ENCODE measurements around the gene SKP1.

The SKP1 gene

DNA sequence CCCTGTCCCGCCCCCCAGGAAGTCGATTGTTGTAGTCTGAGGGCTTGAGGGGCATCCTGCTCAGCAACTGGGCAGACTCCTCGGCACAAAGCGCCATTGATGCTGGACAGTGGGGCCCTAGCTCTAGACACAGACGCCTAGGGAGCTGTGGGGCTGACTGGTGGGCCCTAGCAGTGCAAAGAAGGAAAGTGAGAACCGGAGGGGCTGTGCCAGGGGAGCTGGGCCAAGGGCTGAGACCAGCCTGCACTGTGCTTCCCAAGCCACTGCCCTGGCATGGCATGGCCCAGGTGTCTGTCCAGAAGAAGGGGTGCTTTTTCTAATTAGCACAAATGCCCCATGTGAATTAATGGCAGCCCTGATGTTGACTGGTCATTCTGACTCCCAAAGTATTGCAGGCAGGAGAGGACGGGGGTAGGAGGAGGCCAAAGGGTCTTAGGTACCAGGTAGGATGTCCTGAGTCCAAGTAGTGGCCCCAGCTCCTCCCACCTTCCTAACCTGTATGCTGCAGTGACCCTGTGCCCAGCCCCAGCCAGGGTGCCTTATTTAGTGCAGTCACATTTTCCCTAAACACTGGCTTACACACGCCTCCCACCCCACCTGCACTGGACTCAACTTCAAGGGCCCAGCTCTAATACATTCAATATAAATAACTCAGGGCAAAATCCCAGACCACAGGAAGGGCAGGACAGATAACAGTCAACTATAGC lies 46.4 kb downstream of the SKP1 start:
- DNase-seq (ENCODE audit: low read depth), result no peak

DNA sequence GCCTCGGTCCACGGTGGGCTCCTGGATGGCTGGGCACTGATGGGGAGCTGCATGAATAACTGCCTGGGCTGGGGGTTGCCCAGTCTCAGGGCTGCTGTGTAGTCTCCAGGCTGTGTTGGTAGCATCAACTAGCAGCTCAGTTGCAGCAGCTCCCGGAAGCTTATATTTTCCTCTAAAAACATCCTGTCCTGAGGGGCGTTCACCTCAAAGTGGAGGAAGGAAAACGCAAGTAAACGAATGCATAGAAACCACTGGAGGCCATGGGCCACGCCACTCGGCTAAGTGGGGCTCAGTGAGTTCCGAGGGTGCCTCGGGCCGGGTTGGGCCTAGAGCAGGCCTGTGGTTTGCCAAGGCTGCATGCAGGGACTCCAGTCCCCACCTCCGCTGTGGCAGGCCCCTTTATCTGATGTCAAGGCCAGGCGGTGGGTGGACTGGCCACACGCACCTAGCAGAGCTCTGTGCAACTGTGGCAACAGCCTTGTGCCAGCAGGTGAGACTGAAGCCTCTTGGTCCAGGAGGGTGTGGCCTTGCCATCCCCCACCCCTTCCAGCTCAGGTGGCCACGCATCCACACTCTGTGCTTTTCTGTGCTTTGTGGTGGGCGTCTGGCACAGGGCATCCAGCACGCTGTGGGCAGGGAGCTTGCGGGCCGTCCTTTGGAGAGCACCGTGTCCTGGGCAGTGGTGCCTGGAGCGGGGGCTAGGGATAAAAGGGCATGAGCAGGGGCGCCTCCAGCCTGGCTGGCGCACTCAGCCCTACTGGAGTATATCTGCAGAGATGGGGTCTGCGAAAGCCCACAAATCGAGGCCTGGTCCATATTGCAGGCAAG lies 47.1 kb downstream of the SKP1 start:
- no peak for DNase-seq (ENCODE audit: low read depth)

DNA sequence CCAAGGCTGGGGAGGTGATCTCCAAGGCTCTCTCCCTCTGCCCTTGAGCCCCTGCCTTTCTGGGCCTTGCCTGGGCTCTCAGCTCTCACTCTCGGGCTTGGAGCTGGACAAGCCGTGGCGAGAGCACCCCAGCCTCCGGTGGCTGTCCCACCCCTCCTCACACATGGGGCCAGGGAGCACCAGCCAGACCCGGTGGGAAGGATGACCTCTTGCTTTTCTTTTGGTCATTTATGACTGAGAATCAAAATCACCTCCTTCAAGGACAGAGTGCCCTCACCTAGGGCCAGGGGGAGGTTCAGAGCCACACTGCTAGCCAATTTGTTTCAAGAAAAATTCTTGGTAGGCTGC lies 48.1 kb downstream of the SKP1 start:
- DNase-seq (ENCODE audit: low read depth), result no peak

DNA sequence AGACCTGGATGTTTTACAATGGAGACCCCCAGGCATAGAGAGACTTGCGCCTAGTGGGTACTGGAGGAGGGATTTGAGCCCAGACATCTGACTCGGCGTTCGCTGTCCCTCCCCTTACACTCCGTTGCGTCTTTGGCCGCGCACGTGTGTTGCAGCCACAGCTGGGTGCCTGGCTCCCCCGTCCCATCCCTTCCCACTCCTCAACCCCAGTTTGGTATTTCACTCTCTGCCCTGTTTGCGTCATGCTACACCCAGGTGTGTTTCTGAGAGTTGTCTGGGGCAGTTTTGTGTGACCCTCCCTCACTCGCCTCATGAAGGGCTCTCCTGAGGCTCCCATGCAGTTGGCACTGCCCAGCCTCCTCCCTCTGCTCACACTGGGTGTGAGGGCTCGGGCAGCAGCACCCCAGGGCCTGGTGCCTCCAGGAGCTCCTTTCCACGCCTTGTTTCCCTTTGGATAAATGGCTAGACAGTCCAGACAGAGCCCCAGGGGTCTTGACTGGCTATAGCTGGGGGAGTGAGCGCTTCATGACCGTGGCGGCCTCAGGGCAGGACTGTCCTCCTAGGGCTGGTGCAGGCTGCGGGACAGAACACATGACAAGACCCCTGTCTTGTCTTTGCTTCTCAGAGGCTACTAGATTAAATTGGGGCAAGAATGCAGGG lies 48.6 kb downstream of the SKP1 start:
- no peak for DNase-seq (ENCODE audit: low read depth)

DNA sequence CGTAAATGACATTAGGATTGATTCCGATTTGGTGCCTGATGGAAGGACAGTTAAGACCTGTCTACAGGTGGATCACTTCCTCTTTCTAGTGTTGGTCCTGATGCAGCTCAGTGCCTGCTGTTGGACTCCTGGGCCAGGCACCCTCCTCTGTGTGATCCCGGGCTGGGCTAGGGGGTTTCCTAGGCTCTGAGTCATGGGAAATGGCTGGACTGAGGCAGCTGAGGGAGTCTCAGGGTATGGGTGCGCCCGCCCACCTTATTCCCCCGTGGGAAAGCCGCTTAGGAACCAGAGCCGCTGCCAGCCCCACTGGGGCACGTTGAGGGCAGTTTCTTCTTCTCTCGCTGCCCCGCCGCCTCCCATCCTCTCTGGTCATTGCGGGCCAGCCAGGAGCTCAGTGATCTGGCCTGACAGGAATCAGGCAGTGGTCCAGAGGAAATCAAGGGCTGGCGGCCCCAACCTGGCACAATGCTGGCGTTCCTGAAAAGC lies 49.3 kb downstream of the SKP1 start:
- DNase-seq (ENCODE audit: low read depth), result no peak

DNA sequence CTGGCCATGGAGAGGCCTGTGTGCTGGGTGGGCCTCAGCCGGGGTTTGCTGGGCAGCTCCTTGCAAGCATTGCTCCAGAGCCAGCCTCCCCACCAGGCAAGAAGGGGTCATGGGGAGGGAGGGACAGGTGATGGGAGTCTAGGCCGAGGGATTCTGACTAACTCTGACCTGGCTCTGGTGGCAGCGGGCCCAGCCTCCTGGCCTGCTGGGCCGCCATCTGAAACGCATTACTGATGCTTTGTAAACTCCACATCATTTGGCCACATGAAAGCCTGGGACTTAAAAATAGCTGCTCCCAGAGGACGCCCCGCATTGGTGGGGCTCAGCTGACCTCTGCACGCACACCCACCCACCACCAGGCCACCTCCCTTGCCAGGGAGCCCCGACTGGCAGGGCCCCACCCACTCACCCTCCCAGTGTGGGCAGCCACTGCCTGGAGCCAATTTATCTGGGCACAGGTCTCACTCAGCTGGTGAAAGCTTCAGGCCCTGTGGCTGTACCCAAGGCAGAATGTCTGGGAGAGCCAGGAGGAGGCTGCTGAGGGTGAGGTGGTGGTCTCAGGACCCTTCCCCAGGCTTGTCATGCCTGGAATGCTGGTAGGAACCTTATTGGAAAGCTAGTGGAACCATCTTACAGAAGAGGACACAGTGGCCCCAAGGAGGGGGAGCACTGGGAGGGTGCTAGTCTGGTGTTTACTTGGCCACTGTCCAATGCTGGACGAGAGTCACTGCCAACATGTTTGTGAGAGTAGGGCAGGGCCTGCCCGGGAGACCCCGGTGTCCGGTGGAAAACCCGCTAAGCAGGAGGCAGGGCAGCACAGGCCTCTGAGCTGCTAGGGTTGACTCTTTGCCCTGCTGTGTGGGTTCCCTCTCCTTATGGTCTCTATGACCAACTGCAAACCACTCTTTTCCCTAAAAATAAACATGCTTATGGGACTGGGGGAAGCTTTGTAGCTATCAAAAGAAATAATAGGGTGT lies 51.4 kb downstream of the SKP1 start:
- DNase-seq (ENCODE audit: low read depth), result peak; percentile 96

DNA sequence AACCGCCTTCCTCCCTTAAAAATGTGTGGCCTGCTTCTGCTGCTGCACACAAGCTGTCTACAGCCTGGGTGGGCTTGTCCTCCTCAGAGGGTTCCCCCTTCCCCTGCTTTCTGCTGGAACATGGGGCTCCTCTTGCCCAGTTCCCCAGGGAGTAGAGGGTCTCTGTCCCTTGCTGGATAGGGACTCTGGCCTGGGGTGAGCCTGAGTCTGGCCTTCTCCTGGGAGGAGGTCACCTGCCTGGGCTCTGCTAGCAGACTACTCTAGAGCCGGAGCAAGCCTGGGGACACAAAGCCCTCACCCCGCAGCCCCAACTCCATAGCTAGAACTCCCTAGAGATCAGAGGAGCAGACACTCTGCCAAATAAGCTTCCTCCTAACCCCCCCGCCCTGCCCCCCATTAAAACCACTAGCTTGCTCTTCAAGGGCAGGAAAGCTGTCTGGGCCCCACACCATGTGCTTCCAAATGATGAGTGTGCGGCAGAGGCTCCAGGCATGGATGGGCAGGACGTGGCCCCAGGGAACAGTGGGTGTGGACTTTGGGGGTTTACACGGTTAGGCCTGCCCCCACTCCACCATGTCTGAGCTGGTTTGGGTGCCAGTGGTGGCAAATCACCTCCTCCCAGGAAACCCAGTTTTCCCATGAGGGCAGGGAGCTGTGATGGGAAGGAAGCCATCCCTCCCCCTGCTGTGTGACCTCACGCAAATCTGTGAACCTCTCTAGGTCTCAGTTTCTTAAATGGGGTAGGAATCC lies 52.3 kb downstream of the SKP1 start:
- peak; percentile 86 for DNase-seq (ENCODE audit: low read depth)

DNA sequence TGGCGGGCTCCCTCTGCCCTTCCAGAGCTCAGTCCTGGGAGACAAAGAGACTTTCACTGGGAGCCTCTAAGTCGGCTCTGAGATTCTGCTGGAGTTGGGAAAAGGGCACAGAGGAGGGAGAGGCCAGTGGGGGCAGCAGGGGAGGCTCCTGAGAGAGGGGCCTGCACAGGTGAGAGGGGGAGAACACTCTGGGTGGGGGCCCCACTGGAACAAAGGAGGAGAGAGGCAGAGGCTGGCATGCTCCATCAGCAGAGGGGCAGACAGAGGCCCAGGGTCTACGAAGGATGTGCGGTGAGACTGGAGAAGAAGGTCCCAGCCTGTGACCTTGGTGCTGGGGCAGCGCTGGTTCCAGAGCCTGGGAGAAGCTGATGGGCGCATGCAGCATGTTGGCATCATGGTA lies 53.4 kb downstream of the SKP1 start:
- DNase-seq (ENCODE audit: low read depth), result no peak

DNA sequence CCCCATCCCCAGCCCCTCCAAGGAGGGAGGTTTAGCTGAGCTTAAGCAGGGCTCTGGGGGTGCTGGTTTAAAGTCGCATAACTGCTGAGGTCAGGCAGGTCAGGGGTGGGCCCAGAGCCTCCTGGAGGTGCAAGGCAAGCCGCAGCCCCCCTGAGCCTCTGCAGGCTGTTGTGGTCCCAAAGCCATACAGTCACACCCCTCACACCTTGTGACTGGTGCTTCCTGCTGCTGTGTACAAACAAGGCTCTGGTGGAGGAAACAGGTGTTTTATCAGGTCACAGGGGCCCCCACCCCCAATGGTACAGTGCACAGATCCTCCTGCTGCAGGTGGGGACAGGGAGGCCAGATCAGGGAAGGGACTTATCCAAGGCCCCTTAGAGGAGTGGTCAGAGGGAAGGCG lies 54.2 kb downstream of the SKP1 start:
- DNase-seq (ENCODE audit: low read depth), result no peak

DNA sequence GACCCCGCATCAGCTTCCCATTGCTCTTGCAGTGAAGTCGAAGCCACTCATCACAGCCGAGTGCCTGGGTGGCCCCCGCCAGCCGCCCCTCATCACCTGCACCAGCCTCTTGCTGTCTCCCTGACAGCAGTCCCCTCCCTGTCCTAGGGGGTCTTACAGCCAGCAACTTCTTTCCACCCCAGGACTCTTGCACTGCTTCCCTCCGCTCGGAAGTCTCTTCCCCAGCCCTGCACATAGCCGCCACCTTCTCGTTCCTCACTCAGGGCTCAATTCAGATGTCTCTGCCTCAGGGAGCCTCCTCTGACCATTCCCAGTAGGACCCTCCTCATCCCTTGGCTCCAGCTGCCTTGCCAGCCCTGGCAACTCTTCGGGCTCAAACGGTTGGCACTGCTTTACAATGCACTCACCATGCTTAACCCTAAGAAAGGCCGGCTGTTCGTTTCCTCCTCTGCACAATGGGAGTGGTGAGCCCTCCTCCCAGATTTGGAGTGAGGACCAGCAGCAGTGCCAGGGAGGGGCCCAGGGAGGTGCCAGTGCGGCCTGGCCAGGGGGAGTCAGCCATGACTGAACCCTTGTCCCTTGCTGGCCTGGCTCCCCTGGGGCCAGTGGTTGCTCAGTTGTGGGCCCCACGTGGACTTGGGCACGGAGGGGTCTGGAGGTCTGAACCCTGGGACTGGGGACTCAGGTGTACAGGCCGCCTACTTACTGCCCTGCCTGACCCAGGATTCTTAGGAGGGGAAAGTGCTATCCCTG lies 56.2 kb downstream of the SKP1 start:
- DNase-seq (ENCODE audit: low read depth), result no peak

DNA sequence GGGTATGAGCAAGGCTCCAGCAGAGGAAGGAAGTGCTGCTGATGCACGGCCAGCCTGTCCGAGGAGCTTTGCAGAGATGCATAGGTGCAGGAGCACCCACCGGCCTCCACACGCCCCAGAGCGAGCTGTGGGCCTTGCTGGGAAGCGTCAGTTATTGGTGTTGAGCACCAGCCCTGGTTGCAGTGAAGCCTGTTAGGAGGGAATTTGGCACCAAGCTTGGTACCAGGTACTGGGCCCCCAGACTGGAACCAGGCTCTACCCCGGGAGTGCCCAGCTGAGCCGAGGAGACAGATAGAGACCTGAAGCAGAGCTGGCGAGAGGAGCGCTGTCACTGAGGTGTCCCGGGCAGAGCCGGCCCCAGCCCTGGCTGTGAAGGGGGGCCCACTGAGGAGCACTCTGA lies 57.0 kb downstream of the SKP1 start:
- no peak for DNase-seq (ENCODE audit: low read depth)

DNA sequence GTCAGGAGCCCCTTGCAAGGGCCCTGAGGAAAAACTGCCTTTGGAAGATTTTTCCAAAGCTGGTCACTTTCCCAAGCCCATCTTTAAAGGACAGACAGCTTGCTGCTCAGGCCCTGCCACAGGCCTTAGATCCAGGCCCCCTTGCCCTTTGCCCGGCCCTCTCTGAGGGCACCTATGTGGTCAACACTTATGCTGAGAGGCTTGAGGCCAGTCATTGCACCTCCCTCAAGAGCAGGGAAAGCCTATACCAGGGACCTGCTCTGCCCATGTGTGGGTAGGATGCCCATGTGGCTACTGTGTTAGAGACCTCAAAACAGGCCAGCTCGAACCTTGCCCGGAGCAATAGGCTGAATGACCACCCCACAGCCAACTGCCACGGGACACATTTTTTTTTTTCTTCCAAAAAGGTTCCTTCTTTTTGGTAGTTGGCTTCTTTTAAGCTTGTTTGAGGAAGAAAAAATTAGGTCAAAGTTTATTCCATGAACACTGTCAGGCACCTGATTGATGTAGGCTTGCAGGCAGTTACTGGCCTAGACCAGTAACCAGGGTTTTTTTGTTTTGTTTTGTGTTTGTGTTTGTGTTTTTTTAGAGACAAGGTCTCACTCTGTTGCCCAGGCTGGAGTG lies 58.4 kb downstream of the SKP1 start:
- DNase-seq (ENCODE audit: low read depth), result no peak

DNA sequence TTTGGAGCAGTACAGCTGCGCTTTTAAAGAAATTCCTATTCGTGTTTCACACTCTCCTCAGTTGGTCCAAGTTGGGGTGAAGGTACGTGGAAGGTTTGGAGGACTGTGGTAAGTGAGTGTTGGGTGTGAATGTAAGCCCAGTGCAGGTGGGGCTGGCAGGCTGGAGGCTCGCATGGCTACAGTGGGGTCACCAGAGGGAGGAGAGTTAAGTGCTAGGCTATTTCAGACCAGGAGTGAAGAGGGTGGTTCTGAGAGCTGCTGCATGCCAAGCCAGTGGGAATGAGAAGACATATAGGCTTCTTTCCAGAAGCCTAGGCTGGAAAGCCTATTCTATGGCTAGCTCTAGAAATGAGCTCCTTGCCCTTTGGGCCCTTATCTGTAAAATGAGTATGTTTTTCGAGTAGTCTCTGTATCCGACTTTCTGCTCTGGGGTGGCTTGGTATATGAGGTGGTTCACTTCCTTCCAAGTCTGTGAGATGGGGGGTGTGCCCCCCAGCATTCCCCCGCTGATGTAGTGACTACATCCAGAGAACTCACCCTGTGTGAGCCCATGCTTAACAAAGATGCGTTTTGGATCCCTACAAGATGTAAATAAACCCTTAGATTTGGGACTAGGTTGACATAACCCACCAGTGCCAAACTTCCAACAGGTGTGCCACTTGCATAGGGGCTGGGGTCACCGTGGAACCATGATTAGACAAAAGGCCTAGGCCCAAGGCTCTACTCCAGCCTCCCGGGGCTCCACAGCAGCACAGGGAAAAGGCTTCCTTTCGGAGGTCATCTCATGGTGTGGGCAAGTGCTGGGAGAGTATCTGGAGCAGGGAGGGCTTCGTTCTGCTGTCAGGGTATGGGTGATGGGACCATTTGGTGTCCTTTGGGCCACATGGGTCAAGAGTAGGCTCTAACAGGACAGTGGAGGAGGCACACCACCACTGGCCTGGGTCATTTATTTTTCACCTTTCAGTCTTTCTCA lies 59.7 kb downstream of the SKP1 start:
- DNase-seq (ENCODE audit: low read depth), result no peak

DNA sequence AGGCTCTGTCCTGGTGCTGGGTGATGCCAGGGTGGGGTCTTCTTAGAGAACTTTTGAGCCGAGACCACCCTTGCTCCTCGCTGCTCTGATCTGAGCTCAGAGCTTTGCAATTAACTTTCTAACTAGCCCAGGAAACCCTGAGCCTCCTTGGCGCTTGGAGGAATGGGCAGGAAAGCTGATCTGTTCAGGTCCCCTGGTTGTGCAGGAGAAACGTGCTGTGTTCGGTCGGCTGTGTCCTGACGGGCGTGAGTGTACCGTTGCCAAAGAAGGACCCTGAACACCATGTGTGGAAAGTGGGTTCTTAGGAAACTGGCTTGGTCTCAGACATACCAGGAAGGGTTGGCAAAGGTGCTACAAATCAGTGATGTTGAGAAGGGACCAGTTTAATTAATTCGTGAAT lies 60.5 kb downstream of the SKP1 start:
- no peak for DNase-seq (ENCODE audit: low read depth)

DNA sequence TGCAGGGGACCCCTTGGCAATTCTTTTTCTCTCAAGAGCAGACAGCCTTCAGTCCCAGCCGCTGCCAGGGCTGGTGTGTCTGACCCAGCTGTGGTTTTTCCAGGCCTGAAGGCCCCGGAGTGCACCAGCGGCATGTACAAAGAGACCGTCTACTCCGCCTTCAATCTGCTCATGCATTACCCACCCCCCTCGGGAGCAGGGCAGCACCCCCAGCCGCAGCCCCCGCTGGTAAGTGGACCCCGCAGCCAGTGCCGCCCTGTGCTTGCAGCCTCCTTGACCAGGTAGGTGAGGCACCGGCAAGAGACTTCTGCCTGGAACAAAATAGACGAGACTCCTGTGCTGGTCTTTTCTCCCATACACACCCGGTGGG lies 61.0 kb downstream of the SKP1 start:
- DNase-seq (ENCODE audit: low read depth), result no peak

DNA sequence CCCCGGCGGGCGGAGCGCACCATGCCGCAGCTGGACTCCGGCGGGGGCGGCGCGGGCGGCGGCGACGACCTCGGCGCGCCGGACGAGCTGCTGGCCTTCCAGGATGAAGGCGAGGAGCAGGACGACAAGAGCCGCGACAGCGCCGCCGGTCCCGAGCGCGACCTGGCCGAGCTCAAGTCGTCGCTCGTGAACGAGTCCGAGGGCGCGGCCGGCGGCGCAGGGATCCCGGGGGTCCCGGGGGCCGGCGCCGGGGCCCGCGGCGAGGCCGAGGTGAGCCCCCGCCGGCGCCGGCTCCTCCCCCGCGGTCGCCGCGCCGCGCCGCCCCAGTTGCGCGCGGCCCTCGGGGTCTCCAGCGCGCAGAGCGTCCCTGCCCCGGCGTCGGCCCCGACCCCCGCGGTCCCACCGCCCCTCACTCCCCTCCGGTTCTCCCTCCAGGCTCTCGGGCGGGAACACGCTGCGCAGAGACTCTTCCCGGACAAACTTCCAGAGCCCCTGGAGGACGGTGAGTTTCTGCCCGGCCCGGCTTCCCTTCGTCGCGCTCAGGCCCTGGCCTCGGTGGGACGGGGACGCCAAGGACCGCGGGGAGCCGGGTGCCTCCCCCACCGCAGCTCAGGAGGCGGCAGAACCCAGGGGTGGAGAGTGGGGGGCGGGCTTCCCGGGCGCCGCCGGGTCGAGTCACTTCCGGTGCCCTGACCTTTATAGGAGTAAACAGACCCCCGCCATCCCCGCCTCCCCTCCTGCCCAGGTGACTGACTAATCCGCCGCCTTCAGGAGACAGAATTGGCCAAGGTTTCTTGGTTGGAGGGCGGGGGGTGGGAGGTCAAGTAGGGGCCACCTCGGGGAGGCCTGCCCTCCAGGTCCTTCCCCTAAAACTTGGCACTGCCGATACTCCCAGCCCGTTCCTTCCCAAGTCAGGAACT lies 61.6 kb downstream of the SKP1 start:
- no peak for DNase-seq (ENCODE audit: low read depth)

Measured in HS-5 (cell line).